ENCODE data around the gene ROR2. TPM values are rescaled to one million over a fixed set of nuclear protein-coding genes. Genes with fewer than 3 reads are reported as not detected.

Gene ROR2
- total RNA-seq, 1 experiment from 2014 or later, result 2.7 TPM

- Histone ChIP-seq H2BK12ac (ENCODE audit: insufficient read length, low read depth, low read length) (no peak overlapping the region), H4K91ac (ENCODE audit: insufficient read length, low read depth, low read length) (no peak overlapping the region), H3K79me2 (ENCODE audit: insufficient read depth, low read length) (no peaks in the 10 kb centered on the region), H3K27me3 (ENCODE audit: insufficient read depth, low read length) (no peaks in the 10 kb centered on the region), H4K8ac (replicated peaks; ENCODE audit: insufficient read length, low read depth, low read length) (no peak overlapping the region), H3K9ac (ENCODE audit: extremely low read depth, insufficient read length, low read length) (no peak overlapping the region), H3K4me1 (ENCODE audit: insufficient read depth, low read length) (no peaks in the 10 kb centered on the region), H3K4ac (ENCODE audit: low read depth, low read length) (no peak overlapping the region), H3K23ac (ENCODE audit: insufficient read length, low read depth, low read length) (no peak overlapping the region), H3K79me1 (ENCODE audit: insufficient read depth, low read depth, low read length, poor library complexity, severe bottlenecking) (no peaks in the 10 kb centered on the region), H2BK120ac (ENCODE audit: low read depth, low read length, poor library complexity, severe bottlenecking) (no peak overlapping the region), H3T11ph (ENCODE audit: low read length) (no peak overlapping the region), H2BK20ac (ENCODE audit: low read depth, low read length, poor library complexity, severe bottlenecking) (no peak overlapping the region), H4K20me1 (ENCODE audit: control insufficient read depth, insufficient read depth, insufficient read length) (no peaks in the 10 kb centered on the region), H2BK5ac (ENCODE audit: insufficient read length, low read length) (no peak overlapping the region), H2AK5ac (ENCODE audit: insufficient read length, low read length) (no peak overlapping the region), H3K23me2 (ENCODE audit: insufficient read length, low read depth, low read length, poor library complexity, severe bottlenecking) (no peaks in the 10 kb centered on the region), H3K9me3 (ENCODE audit: control insufficient read depth, low read depth, low read length) (no peaks in the 10 kb centered on the region), H3K14ac (ENCODE audit: insufficient read depth, low read length) (no peak overlapping the region), H3K4me2 (ENCODE audit: insufficient read depth, insufficient read length, low read length) (no peak overlapping the region), H3K27ac (ENCODE audit: insufficient read length, low read depth, low read length) (no peak overlapping the region), H2BK15ac (ENCODE audit: low read depth, low read length) (no peak overlapping the region), H3K56ac (ENCODE audit: insufficient read length, low read depth, low read length) (no peak overlapping the region), H2AFZ (ENCODE audit: low read length) (no peak overlapping the region), H4K5ac (ENCODE audit: insufficient read length, low read depth, low read length) (no peak overlapping the region), H3K18ac (ENCODE audit: insufficient read length, low read depth, low read length) (no peak overlapping the region)
- TF ChIP-seq CTCF (conservative IDR thresholded peaks at IDR 0.05), result no peak
- Mint-ChIP-seq H3K4me1 (peaks cover 8 to 13% of the 10 kb centered on the region in 2 experiments), H3K9me3 (no peaks in the 10 kb centered on the region), H3K27me3 (ENCODE audit: low read depth) (no peaks in the 10 kb centered on the region), H3K36me3 (ENCODE audit: insufficient read depth in 1 of 3, low read depth in 3 of 3) (no peaks in the 10 kb centered on the region), H3K27ac (no peak overlapping the region), H3K4me3 (no peak overlapping the region)
- DNase-seq, result no peak
Measured at GRCh38 chr9:91583161-91583875, 366.7 kb downstream of the ROR2 start.
